GM18907 (cell line): ENCODE data around the gene VRK1.
"Not testable (repeated sequence)": the region's sequence is repeated elsewhere in the genome, so short reads cannot be mapped to it uniquely, and the experiment has no call there.

Experiments
- ATAC-seq: cut with Tn5 transposase; IDR thresholded peaks from one replicate; pipeline ENCODE4 v1.9.1; 2021; ENCODE audit warnings: mild to moderate bottlenecking, moderate library complexity; ENCODE audit not compliant: unreplicated experiment

VRK1 gene, protein sequence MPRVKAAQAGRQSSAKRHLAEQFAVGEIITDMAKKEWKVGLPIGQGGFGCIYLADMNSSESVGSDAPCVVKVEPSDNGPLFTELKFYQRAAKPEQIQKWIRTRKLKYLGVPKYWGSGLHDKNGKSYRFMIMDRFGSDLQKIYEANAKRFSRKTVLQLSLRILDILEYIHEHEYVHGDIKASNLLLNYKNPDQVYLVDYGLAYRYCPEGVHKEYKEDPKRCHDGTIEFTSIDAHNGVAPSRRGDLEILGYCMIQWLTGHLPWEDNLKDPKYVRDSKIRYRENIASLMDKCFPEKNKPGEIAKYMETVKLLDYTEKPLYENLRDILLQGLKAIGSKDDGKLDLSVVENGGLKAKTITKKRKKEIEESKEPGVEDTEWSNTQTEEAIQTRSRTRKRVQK

DNA sequence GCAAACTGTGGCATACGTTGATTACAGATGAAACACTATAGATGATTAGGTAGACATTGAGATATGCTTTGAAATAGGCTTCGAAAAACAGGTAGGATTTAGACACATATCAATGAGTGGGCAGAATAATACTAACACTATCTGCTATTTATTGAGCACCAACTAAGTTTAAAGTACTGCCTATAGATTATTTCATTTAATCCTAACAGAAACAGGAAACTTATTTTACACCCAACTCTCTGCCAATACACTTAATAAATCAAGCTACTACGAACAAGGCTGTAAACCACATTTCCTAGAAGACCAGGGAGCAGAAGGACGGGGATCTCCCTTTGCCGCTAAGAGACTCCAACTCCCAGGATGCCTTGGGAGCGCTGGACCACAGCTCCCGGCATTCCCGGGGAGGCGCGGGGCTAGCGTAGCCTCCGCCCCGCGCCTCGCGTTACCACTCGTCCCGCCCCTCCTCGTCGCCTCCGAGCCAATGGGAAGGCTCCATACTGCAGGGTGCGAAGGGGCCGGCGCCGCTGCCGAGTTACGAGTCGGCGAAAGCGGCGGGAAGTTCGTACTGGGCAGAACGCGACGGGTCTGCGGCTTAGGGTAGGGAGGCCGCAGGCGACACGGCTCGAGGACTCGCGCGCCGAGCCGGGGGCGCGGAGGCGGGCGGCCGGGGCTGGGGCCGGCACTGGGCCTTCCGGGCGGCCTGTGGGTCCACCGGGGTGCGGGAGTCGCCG, at the start of gene VRK1:
Gene VRK1 (plus strand): TSS at position 532 of the 731 bp plus-strand sequence. CDS start 36,090 bp downstream, outside the sequence.
- ATAC-seq = peak; percentile 97

DNA sequence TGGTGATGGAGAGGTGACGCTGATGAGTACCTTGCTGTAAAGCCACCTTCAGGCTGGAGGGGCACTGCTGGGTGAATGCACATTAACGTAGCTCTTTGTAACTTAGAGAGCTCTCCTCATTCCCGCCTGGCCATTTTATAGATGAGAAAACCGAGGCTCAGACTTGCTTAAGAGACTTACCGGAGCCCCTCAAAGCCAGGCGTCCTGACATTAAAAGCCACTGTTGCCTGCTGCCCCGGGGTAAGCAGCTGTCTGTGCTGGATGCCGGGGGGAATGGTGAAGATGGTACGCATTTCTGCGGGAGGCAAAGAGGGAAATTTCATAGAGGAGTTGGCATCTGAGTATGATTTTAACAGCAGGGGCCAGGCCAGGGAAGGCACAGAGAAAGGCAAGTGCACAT, 49.6 kb upstream of the VRK1 start:
- ATAC-seq = no peak

DNA sequence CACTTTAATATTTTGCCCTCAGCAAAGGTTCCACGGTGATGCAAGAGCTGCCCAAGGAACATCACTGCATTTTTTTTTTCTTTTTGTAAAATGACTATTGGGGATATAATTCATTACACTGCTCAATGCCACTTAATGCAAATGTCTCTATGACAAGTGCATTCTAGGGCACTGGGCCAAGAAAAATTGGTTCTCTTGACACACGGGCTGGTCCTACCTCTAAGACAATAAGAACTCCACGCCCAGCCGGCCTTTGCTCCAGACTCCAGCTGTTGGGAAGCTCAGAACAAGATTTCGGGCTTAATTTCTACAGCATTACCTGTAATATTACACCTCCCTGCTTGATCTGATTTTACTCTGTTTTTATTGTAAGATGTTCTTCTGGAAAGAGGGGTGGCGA, 48.8 kb upstream of the VRK1 start:
- no peak for ATAC-seq

DNA sequence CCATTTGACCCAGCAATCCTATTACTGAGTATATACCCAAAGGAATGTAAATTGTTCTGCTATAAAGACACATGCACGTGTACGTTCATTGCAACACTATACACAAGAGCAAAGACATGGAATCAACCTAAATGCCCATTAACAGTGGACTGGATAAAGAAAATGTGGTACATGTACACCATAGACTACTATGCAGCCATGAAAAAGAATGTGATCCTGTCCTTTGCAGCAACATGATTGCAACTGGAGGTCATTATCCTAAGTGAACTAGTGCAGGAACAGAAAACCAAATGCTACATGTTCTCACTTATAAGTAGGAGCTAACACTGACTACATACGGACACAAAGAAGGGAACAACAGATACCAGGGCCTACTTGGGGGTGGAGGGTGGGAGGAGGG, 45.7 kb upstream of the VRK1 start:
- ATAC-seq = no peak

DNA sequence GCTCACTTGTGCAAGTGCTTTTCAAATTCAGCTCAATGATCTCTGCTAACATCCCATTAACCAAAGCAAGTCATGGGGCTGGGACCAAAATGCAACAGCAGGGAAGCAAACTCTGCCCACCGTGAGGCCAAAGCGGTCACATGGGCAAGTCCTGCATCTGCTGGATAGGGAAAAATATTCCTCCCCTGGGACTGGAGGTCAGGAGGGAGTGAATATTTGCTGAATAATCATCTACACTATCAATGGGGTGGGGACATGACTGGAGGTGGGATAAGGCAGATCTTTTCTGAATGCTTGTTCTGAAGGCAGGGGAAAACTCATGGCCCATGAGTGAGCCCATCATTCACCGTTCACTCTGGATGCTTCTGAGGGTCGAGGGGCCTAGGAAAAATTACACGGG, 45.1 kb upstream of the VRK1 start:
- no peak for ATAC-seq

DNA sequence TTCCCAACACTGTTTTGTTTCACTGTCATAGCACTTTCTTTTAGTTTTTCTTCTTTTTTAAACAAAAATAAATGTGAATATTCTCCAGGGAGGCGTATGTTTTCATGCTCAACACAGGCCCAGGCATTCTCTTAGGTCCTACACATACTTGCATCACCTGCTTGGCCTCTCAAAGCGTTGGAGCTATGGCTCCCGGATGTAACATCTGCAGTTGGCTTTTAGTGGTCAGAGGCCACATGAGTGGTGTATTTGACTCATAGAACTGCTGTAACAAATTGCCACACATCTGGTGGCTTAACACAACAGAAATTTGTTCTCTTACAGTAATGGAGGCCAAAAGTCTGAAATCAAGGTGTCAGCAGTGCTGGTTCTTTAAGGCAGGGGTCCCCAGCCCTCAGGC, 44.6 kb upstream of the VRK1 start:
- ATAC-seq = no peak

DNA sequence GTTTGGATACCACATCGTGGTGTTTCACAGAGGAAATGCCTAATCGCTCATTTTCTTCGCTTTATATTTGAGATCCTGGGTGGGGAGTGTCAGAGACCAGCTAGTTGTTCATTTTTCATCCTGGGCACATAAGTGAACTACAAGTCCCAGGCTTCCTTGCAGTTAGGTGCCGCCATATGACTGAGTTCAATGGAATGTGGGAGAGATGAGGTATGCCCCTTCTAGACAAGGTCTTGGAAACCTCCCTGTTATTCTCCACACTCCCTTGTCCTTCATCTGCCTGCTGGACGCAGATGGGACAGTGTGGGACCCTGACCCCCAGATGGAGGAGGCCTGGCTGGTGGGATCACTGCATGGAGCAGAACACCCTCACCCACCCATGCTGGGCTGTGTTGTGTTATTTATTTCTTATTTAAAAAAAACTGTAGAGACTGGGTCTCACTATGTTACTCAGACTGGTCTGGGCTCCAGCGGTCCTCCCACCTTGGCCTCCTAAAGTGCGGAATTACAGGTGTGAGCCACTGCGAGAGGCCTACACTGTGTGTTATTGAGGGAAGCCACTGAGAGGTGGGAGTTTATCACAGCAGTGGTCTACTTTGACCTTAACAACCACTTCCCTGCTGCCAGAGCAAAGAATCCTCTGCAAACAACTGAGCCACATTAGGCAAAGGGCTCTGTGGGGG, 42.9 kb upstream of the VRK1 start:
- ATAC-seq = no peak

DNA sequence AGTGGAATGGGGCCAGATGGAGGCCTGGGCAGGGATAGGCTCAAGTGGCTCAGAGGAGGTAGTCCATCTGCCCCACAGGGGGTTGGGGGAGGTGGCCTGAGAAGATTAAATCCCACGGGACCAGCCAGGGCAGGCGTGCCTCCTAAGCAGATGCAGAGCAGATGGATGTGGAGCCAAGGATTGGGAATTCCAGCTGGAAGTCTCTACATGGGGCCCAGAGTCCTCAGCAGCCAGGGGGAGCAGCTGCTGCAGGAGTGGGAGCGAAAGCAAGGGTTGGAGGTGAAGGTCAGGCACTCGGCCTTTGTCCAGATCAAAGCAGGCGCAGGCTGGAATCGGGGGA, 42.4 kb upstream of the VRK1 start:
- no peak for ATAC-seq

DNA sequence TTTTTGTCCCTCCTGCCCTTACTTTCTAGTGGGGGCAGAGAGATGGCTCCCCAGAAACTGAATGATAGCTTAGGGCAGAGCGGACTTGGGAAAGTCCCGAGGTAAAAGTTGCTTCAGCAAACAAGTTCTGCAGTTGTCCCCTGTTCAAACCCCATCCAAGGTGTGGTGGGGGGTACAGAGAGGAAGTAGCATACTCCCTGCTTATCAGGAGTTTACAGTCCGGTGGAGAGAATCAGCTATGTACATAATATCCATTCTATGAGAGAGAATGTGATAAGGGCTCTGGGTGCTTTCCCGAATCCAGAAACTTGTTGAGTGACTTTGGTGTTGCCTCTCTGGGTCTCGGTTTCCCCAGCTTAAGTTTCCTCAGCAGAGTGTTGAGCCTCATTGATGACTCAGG, 40.4 kb upstream of the VRK1 start:
- no peak for ATAC-seq

DNA sequence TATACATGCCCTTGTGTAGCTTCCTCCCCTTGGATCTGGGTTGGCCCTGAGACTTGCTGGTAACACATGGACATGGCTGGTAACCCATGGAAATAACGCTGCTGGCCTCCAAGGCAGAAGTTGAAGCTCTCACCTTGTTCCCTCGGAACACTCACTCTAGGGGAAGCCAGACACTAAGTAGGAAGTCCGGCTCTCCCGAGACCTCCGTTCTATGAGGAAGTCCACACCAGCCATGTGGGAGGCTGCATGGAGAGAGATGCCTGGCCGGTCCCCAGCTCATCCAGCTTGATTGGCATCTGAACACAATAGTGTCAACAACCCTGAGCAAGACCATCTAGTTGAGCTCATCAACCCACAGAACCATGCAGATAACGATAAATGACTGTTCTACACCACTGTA, 39.7 kb upstream of the VRK1 start:
- no peak for ATAC-seq

DNA sequence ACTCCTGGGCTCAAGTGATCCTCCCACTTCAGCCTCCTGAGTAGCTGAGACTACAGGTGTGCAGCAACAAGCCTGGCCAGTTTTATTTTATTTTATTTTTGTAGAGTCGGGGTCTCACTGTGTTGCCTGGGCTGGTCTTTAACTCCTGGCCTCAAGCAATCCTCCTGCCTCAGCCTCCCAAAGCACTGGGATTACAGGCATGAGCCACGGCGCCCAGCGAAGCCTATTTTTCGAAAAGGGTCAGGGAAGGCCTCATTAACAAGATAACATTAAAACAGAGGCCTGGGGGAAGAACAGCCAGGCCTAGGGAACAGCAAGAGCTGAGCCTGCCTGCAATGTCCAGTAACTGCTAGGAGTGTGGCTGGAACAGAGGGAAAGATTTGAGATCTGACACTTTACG, 36.1 kb upstream of the VRK1 start:
- no peak for ATAC-seq

DNA sequence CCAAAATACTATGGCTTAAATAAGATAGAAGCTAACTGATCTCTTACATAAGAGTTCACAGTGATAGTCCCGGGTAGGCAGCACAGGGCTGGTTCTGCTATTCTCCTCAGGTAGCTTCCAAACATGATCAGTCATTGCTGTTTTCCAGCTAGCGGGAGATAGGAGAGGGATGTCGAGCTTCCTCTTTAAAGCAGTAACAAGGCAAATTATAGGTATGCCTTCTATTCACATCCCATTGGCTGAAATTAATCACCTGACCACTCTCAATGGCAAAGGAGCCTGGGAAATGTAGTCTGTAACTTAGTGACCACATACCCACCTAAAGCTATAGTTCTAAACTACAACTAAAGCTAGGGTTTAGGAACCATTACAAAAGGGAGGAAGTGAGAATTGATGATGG, 34.5 kb upstream of the VRK1 start:
- peak; percentile 99 for ATAC-seq

DNA sequence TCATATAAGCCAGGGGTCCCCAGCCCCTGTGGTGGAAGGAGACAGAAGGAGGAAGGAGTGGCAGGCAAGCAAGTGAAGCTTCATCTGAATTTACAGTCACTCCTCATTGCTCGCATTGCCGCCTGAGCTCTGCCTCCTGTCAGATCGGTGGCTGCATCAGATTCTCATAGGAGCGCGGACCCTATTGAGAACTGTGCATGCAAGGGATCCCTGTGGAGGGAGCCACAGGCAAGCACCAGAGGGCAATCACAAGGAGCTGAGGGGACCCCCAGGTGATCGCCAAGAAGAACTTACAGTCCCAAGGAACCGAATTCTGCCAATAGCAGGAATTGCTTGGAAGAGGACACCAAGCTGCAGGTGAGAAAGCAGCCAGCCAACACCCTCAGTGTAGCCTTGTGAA, 33.2 kb upstream of the VRK1 start:
- no peak for ATAC-seq

DNA sequence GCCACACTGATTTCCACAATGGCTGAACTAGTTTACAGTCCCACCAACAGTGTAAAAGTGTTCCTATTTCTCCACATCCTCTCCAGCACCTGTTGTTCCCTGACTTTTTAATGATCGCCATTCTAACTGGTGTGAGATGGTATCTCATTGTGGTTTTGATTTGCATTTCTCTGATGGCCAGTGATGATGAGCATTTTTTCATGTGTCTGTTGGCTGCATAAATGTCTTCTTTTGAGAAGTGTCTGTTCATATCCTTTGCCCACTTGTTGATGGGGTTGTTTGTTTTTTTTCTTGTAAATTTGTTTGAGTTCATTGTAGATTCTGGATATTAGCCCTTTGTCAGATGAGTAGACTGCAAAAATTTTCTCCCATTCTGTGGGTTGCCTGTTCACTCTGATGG, 32.0 kb upstream of the VRK1 start:
- not testable (repeated sequence) for ATAC-seq

DNA sequence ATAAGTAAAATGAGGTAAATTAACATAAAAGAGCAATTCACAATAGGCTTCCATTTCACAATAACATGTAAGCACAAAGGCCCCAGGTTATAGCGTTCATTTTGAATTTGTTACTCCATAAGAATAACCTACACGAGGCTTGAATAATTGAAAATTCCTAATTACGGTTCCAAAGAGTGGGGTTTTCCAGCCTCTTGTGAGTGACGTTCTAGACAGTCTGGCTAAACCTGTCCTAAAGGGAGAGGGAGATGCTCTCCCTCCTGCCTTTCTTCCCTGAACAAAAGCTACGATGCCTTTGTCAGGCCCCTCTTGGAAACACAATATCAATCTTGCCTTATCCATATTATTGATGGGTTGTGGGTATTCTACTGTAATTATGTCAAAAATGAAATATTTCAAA, 24.3 kb upstream of the VRK1 start:
- no peak for ATAC-seq

DNA sequence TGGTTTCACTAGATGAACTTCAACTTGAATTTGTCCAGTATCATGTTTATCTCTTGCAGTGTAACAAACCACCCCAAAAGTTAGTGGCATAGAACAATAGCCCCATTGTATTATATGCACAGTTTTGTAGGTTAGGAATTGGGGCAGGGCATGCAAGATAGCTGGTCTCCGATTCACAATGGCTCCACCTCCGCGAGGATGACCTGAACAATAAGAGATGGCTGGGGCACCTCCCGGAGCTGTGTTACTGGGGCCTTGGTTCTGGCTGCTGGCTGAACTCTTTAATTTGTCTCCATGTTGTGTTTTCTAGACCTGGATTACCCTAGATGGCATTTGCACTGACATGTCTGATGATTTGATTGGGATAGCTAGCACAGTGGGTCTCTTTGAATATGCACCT, 20.4 kb upstream of the VRK1 start:
- ATAC-seq = no peak

DNA sequence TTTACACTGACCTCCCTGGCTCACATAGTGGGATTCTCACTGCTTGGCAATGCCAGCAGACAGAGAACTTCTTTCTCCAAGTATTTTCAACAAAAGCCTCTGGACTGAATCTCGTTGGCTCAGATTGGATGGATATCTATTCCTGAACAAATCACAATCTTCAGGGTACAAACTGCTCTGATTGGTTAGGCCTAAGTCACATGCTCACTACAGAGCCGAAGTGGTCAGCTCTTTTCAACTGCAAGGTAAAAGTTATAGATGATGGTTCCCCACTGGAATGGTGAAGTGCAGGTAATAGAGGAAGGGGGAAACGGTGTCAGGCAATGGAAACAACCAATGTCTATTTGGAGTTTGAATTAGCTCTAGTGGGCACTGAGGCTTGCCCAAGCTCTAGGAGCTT, 16.7 kb upstream of the VRK1 start:
- no peak for ATAC-seq

DNA sequence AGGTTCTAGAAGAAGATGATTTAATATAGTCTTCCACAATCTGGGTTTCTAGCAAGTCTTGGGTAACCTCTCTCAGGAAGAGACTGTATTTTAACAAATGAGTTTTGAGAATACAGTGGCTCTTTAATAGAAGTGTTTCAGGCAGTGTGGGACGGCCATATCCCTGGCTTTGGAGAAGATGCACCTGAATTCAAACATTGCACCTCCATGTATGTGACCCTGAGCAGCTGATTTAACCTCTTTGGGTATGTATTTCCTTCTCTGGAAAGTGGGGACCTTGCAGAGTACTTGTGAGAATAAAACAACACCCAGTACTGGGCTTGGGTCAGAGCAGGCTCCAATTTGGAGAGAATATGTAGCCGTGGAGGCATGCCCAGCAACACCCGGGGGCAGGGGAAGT, 15.8 kb upstream of the VRK1 start:
- ATAC-seq = no peak

DNA sequence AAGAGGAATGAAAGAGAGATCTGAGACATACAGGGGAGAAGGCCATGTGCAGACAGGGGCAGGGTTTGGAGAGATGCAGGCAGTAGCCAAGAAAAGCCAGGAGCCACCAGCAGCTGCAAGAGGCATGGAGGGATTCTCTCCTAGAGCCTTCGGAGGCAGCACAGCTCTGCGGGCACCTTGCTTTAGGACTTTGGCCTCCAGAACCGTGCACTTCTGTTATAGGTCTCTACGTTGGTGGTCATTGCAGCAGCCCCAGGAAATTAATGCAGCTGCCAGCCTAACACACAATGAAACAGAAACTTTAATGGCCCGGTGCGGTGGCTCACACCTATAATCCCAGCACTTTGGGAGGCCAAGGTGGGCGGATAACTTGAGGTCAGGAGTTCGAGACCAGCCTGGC, 14.7 kb upstream of the VRK1 start:
- no peak for ATAC-seq

DNA sequence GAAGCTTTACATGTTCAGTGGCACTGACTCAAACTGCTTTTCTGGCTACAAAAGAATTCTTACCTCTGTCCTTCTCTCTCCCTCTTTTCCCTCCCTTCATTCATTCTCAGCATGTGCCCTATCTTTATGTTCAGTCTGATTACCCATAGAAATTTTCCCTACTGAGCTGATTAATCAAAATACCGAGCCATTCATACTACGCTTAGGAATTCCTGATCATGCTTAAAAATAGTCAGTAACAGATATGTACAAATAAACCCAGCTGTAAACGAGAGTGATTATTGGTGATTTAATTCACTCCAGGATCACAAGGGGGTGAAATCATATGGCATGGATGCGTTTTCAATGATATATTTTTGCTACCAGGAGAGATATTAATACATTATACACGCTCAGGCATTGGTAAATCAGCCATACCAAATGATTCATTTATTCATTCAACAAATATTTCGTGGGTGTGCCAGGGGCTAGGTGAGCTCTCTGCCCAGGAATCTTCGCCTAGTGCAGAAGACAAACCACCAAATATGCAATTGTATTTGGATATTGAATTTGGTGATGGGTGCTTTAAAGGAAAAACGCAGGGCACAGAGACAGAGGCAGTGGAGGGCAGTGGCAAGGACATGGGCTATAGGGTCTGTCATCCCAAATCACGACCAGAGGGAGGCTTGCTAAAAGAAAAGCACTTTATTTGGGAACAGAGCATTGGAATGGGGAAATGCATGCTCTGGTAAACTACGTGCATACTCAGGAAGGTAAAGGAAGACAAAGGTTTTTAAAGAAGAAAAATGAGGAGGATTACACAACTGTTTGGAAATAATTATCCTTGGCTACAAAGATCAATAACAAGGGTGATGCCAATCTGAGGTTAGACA, 13.9 kb upstream of the VRK1 start:
- no peak for ATAC-seq

DNA sequence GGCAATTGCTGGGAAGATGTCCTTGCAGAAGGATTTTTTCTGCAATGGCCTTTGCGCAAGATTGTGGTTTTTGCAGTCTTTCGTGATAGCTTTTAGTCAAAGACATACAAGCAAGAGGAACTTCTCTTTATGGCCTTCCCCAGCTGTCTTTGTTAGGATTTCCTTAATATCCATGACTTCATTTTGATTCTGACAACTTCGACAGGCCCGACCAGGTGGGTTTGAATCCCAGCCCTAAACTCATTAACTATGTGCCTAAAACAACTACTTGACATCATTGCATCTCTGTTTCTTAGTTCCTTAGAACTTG, 13.3 kb upstream of the VRK1 start:
- ATAC-seq = no peak
